GF-D8 (cell line): ENCODE results near the gene HNRNPUL2.
"Not testable (repeated sequence)": the region's sequence is repeated elsewhere in the genome, so short reads cannot be mapped to it uniquely, and the experiment has no call there.

Source experiments
- DNase-seq: peaks from one replicate; lab custom pipeline; 2025; lab: John Stamatoyannopoulos, UW

HNRNPUL2 gene

DNA sequence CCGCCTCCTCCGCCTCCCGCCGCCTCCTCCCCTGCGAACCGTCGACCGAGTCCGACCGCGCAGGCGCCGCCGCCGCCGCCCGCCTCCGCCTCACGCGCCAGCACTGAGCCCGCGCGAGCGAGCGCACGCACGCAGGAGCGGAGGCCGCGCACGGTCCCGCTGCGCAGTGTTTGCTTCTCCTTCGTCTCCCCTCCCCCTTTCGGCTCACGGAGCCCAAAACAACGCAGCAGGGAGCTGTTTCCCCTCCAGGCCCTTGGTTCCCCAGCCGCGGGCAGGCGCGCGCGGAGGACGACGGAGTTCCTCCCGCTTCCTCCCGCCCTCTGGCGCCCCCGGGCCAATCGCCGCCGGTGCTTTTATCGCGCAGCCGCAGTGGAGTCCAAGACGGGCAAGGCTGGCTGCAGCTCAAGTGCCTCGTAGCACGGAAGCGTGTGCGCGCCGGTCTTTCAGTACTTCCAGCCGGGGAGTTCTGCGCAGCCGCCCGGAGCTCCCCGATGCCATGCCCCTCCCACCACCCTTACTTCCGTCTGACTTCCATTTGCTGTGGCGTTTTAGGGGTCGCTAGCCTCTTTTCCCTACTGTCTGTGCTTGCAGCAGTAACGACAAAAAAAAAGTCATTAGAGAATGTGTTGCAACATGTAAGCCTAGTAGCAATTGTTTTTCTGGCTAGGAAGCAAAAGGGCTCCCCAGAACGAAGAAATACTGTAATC, at the start of gene HNRNPUL2:
TSS of gene HNRNPUL2 (minus strand) at position 293 of the 707 bp plus-strand sequence. CDS start 301 bp downstream, outside the sequence.
- DNase-seq: peak; percentile 98

DNA sequence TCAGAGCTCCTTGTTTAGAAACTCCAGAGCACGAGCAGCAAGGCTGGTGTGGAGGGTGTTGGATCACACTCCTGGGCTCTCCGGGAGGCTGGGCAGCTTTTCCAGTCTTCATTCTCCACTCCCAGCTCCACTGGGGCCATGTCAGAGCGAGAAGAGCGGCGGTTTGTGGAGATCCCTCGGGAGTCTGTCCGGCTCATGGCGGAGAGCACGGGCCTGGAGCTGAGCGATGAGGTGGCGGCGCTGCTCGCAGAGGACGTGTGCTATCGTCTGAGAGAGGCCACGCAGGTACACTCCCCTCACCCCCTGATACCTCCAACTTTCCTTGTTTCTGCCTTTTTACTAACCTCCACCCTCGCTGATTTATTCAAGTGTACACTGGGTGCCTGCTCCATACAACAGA, 48.4 kb upstream of the HNRNPUL2 start:
- no peak for DNase-seq

- no peak for DNase-seq
Observed at GRCh38 chr11:62774407-62774806, 47.1 kb upstream of the HNRNPUL2 start.

GRCh38 chr11:62771144-62772021, 44.1 kb upstream of the HNRNPUL2 start, which contains the start of gene TAF6L:
TAF6L (plus strand) TSS chr11:62771396; CDS start chr11:62775784, 4,388 bp downstream.
- peak; percentile 91 for DNase-seq

DNA sequence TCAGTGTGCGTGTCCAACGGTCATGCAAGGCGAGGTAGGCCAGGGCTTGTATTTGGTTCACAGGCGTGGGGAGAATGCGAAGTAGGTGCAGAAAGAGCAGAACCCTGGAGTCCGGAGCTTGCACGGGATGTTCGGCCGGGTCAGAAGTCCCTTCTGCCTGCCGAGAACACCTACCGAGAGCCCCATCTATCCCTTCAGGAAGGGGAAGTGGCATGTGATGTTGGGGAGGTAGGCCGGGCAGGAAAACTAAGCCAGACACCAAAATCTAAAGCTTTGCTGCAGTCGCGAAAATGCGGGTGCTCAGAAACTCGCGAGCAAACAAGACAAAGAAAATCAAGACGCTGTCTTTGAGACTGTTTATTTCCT, 43.5 kb upstream of the HNRNPUL2 start:
- peak; percentile 79 for DNase-seq

- not testable (repeated sequence) for DNase-seq
Observed at GRCh38 chr11:62760867-62761227, 33.6 kb upstream of the HNRNPUL2 start.

- DNase-seq: no peak
Observed at GRCh38 chr11:62757846-62758788, 30.9 kb upstream of the HNRNPUL2 start.

DNA sequence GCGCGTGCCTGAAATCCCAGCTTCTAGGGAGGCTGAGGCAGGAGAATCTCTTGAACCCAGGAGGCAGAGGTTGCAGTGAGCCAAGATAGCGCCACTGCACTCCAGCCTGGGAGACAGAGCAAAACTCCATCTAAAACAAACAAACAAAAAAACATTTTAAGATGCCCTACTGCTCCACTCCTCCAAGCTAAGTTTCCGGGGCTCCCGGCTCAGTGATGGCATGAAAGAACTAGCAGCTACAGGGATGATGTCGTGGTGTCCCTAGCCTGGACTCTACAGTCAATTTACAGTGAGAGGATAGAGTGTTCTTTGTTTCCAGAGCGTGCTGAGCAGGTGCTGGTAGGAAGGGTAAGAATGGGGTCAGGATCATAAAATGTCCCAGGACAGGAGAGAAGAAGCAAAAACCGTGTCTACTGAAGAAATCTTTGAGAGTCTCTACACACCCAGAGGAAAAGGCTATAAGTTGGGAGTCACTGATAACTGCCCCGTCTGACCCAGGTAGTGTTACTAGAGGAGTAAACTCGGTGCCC, 27.9 kb upstream of the HNRNPUL2 start:
- DNase-seq: no peak

DNA sequence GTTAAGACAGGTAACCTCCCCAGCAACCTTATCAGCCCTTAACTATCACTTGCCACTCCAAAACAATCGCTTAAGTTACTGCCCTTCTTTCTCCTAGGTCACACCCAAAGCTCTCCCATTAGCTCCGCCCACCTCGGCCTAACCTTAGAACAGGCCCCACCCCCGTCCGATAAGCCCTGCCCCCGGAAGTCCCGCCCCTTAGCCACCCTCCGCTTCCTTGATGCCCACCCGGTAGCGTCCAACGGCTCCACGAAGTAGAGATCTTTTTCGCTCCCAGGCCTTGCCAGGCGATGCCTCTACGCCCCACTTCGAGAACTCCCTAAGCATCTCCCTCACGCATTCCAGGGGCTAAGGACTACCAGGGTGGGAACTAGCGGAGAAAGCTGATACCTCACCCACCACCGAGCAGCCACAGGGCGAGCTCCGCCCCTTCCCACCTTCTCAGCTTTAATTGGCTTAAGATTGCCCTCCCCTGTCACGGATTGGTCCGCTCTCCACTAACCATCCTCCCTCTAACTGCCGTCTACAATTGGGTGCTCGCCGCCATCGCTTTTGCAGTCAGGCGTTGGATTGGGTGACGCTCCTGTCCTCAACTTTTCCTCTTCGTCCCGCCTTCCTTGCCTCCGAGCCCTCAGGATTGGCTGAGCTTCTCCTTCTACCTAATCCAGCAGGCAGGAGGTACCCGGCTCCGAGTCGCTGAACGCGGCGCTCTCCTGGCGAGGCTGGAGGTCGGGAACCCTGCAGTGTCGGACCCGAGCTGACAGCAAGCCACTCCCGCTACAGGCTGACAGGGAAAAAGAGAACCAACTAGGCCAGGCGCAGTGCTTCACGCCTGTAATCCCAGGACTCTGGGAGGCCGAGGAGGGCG, 26.7 kb upstream of the HNRNPUL2 start, which contains the start of gene ZBTB3:
TSS of gene ZBTB3 (minus strand) at position 425 of the 868 bp plus-strand sequence. CDS start 496 bp downstream, outside the sequence.
- peak; percentile 99 for DNase-seq

DNA sequence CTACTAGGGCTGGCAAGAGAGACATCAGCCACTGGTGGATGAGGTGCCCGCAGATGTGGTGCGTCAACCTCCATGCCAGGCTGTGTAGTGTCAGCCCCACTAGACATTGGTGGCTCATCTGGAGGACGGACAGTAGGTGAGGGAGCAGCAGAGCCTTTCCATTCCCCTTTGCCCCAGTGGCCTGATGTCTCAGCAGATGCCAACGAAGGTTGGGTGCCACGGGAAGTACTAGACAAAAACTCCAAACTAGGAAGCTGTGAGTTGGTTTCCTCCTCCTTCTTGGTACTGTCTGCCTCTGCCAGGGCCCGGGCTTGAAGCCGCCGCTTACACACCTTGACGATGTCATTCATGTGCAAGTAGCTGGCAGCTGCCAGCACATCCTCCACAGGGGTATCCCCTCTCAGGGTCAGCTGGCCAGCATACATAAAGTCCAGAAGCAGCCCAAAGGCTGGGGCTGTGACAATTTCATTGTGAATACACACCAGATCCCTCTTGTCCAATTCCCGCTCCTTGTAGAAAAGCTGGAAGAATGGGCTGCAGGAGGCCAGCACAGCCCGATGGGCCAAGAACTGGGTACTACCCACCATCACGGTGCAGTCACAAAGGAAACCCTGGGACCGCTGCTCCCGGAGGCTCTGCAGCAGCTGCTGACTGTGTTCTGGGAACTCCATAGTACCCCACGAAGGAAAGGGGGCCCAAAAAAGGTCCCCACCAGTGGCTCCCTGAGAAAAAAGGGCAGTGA, 25.9 kb upstream of the HNRNPUL2 start:
- no peak for DNase-seq

DNA sequence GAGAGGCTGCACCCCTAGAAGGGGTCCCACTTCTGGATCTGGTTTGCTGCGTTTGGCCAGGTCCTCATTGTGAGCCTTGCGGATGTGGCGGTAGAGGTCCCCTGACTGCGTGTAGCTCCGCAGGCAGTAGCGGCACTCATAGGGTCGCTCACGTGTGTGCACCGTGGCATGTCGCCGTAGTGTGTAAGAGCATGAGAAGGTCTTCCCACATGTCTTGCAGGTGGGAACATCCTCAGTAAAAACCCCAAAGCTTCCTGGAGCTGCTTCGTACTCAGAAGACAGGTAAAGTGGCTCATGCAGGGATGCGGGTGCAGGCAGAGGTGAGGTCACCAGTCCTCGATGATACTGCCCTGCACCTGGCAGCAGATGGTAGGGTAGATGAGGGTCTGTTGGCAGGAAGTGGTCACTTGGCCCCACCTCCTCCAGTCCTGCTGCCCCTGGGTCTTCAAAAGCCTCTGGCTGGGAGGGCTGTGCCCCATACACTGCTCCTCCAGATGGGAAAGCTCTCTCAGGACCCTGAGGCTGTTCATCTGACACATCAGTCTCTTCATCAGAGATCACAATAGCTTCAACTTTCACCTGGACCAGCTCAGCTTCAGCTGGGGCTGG, 25.0 kb upstream of the HNRNPUL2 start:
- no peak for DNase-seq

DNA sequence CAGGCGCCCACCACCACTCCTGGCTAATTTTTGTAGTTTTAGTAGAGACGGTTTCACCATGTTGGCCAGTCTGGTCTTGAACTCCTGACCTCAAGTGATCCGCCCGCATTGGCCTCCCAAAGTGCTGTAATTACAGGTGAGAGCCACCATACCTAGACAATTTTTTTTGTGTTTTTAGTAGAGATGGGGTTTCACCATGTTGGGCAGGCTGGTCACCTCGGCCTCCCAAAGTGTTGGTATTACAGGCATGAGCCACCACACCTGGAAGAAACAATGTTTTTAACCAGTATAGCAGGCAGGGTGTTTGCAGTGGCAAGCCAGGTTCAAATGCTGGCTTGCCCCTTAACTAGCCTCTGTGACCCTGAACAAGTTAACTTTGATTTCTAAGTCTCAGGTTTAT, 22.7 kb upstream of the HNRNPUL2 start:
- DNase-seq: not testable (repeated sequence)

- no peak for DNase-seq
Observed at GRCh38 chr11:62747475-62748160, 20.4 kb upstream of the HNRNPUL2 start.

DNA sequence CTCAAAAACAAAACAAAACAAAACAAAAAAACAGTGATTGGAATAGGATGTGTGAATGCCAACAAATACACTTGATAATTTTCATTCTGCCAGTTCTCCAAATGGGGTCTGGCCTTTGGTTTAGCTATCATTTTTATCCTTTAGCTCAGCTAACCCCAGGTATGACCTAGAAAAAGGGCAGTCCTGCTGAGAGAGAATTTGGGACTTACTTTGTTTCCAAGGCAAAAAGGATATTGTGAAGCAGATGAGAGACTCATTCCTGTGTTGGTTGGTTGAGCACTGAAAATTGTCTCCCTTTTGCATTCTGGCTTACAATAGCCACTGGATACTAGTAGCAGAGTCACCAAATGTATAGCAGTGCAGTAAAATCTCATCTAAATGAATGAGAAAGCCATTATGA, 9.9 kb upstream of the HNRNPUL2 start:
- no peak for DNase-seq

GRCh38 chr11:62732830-62733229, 5.6 kb upstream of the HNRNPUL2 start:
- DNase-seq: no peak

DNA sequence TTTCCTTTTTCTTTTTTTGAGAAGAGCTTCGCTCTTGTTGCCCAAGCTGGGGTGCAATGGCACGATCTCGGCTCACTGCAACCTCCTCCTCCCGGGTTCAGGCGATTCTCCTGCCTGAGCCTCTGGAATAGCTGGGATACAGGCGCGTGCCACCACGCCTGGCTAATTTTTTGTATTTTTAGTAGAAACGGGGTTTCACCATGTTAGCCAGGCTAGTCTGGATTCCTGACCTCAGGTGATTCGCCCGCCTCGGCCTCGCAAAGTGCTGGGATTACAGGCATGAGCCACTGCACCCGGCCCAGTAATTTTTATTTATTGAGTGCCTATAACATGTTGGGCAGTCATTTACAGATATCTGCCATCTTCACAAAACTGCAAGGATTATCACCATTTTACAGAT, 2.8 kb upstream of the HNRNPUL2 start:
- DNase-seq: not testable (repeated sequence)

GRCh38 chr11:62728171-62728988, 1.1 kb upstream of the HNRNPUL2 start, which contains the start of gene TTC9C:
TTC9C (plus strand) TSS chr11:62728486; CDS start chr11:62728849, 363 bp downstream.
- peak; percentile 78 for DNase-seq

- DNase-seq: peak; percentile 94
Observed at GRCh38 chr11:62727872-62728170, 564 bp upstream of the HNRNPUL2 start.
